Vagina (tissue), 2 donors: Measurements from ENCODE around the gene SYNPR.

Experiments used
- CTCF ChIP-seq, 3 experiments: fragments of 450-650 bp in 2 of 3; fragments of 200-600 bp in 1 of 3; sonication (generic) in 1 of 3; IDR thresholded peaks; one replicate each; pipeline ENCODE4 v1.5.1; 2017 to 2019; ENCODE audit warnings: antibody characterized with exemption in 3 of 3, mild to moderate bottlenecking in 2 of 3, moderate library complexity in 2 of 3
- POLR2A ChIP-seq, 2 donors: fragments of 450-650 bp; IDR thresholded peaks; one replicate each; pipeline ENCODE4 v1.6.1; 2017; ENCODE audit warnings: antibody characterized with exemption in 2 of 2, mild to moderate bottlenecking in 2 of 2, moderate library complexity in 2 of 2

- TF ChIP-seq POLR2A (IDR thresholded peaks at IDR 0.05) (no peak), CTCF (IDR thresholded peaks at IDR 0.05) (no peak)
These were observed 86.8 kb downstream of the SYNPR start for GRCh38 chr3:63364910-63365309.
